GM12878 (cell line): ENCODE results near the gene PTPRQ. TPM values are rescaled to one million over a fixed set of nuclear protein-coding genes. Genes with fewer than 3 reads are reported as not detected.

Source experiments
- ATAC-seq: fragments of 200-7000 bp; cut with Tn5 transposase; 3 replicates; pipeline ENCODE4 v1.9.1; 2020; ENCODE audit warnings: mild to moderate bottlenecking, moderate library complexity
- BruUV-seq: library from RNA; stranded (reverse); fragments of 400-500 nt; replicated peaks from 2 replicates; lab custom pipeline; 2021; lab: Mats Ljungman, UMichigan
- CTCF ChIA-PET: fragments of 300-600 bp; sonication (Branson Sonifier 250); formaldehyde crosslinking; extraction: SDS; loops from one replicate; lab custom pipeline; 2021; ENCODE audit warnings: inconsistent platforms; lab: Yijun Ruan, JAX
- POLR2A ChIA-PET: fragments of 350-600 bp; formaldehyde crosslinking; extraction: SDS; loops from one replicate; lab custom pipeline; 2021; ENCODE audit warnings: inconsistent platforms; lab: Charles Lee
- RAD21 ChIA-PET: fragments of 300-600 bp; sonication (Branson Sonifier 250); formaldehyde crosslinking; loops from one replicate; lab custom pipeline; 2023; ENCODE audit warnings: antibody characterized with exemption; ENCODE audit not compliant: unreplicated experiment; lab: Charles Lee
- SMC1A ChIA-PET: fragments of 300-600 bp; sonication (Branson Sonifier 250); formaldehyde crosslinking; loops from one replicate; lab custom pipeline; 2023; ENCODE audit not compliant: unreplicated experiment, uncharacterized antibody; lab: Charles Lee
- DNase-seq: peaks from one replicate; pipeline ENCODE4 v3.0.0-alpha.2; 2011; ENCODE audit warnings: low read depth, low spot score
- FAIRE-seq: peaks from 3 replicates; lab custom pipeline; 2011; peaks lifted over from hg19 to GRCh38; lab: Jason Lieb, UNC
- H2AFZ ChIP-seq: 2 replicates; pipeline ENCODE4 v1.6.0; 2011; ENCODE audit warnings: low read depth, low read length, control low read depth; ENCODE audit not compliant: control insufficient read depth
- H3K27ac ChIP-seq: 2 replicates; pipeline ENCODE4 v1.5.1; 2011; ENCODE audit warnings: control low read depth; ENCODE audit not compliant: control insufficient read depth, insufficient read depth
- H3K27me3 ChIP-seq, 2 experiments: replicated peaks in 1 of 2; 2 replicates each; pipeline versions ENCODE4 v1.6.0 to v1.6.1; 2011; ENCODE audit warnings: low read length in 1 of 2; ENCODE audit not compliant: control insufficient read depth in 2 of 2, insufficient read depth in 2 of 2
- H3K36me3 ChIP-seq, 2 experiments: 2 replicates each; pipeline ENCODE4 v1.5.1; 2011; ENCODE audit warnings: low read length in 1 of 2; ENCODE audit not compliant: control insufficient read depth in 2 of 2, insufficient read depth in 2 of 2
- H3K4me1 ChIP-seq: 2 replicates; pipeline ENCODE4 v1.6.1; 2011; ENCODE audit warnings: mild to moderate bottlenecking, low read length, moderate library complexity, mixed read lengths; ENCODE audit not compliant: control insufficient read depth, insufficient read depth
- H3K4me2 ChIP-seq: 2 replicates; pipeline ENCODE4 v1.6.0; 2011; ENCODE audit warnings: control low read depth; ENCODE audit not compliant: control insufficient read depth, insufficient read depth
- H3K4me3 ChIP-seq: fragments of 200-600 bp; sonication (generic); 2 replicates; pipeline ENCODE4 v1.5.1; 2016
- H3K79me2 ChIP-seq: 2 replicates; pipeline ENCODE4 v1.6.0; 2011; ENCODE audit warnings: low read length; ENCODE audit not compliant: control insufficient read depth, insufficient read depth
- H3K9ac ChIP-seq: 2 replicates; pipeline ENCODE4 v1.8.0; 2011; ENCODE audit warnings: low read length, control low read depth, mixed read lengths; ENCODE audit not compliant: control insufficient read depth, insufficient read depth
- H3K9me3 ChIP-seq: replicated peaks from 3 replicates; pipeline ENCODE4 v1.5.1; 2011; ENCODE audit warnings: mild to moderate bottlenecking, low read length; ENCODE audit not compliant: control insufficient read depth, insufficient read depth
- H4K20me1 ChIP-seq: 2 replicates; pipeline ENCODE4 v1.6.0; 2011; ENCODE audit not compliant: control insufficient read depth, insufficient read depth
- ATF7 ChIP-seq: fragments of 450-650 bp; IDR thresholded peaks from 2 replicates; pipeline ENCODE4 v1.6.1; 2016; ENCODE audit warnings: low read depth, mild to moderate bottlenecking
- BCL11A ChIP-seq: IDR thresholded peaks from 2 replicates; pipeline ENCODE4 v1.6.1; 2011; ENCODE audit warnings: low read depth, low read length
- CHD4 ChIP-seq: fragments of 200-600 bp; sonication (generic); IDR thresholded peaks from 2 replicates; pipeline ENCODE4 v1.6.1; 2016; ENCODE audit warnings: mild to moderate bottlenecking
- CREB1 ChIP-seq: IDR thresholded peaks from 2 replicates; pipeline ENCODE4 v1.6.1; 2012; ENCODE audit warnings: low read depth, mild to moderate bottlenecking, inconsistent platforms
- KLF5 ChIP-seq: fragments of 450-650 bp; IDR thresholded peaks from 2 replicates; pipeline ENCODE4 v1.6.1; 2014; ENCODE audit warnings: mild to moderate bottlenecking; ENCODE audit not compliant: partially characterized antibody
- PAX8 ChIP-seq: fragments of 450-650 bp; IDR thresholded peaks from 2 replicates; pipeline ENCODE4 v1.6.1; 2017; ENCODE audit warnings: mild to moderate bottlenecking, moderate library complexity
- STAT1 ChIP-seq: fragments of 450-650 bp; conservative IDR thresholded peaks from 2 replicates; pipeline ENCODE4 v1.6.1; 2014; ENCODE audit warnings: antibody characterized with exemption, mild to moderate bottlenecking
- STAT3 ChIP-seq: IDR thresholded peaks from 2 replicates; pipeline ENCODE4 v1.6.1; 2011; ENCODE audit warnings: low read depth, low read length, improper control_type of control experiment
- SUZ12 ChIP-seq: fragments of 200-600 bp; sonication (generic); IDR thresholded peaks from one replicate; pipeline ENCODE4 v1.6.1; 2018; ENCODE audit warnings: antibody characterized with exemption, mild to moderate bottlenecking; ENCODE audit not compliant: unreplicated experiment
- ZNF217 ChIP-seq: fragments of 450-650 bp; IDR thresholded peaks from 2 replicates; pipeline ENCODE4 v1.6.1; 2017; ENCODE audit warnings: antibody characterized with exemption, mild to moderate bottlenecking
- in situ Hi-C: fragments of 300-500 bp; cut with MboI; formaldehyde crosslinking; loops from 9 replicates; pipeline ENCODE4 v1.14.3; 2018; ENCODE audit warnings: mixed read lengths
- intact Hi-C: fragments of 100-400 bp; cut with micrococcal nuclease; formaldehyde crosslinking; loops from one replicate; pipeline ENCODE4 v1.14.2; 2022; ENCODE audit not compliant: unreplicated experiment
- polyA plus RNA-seq, 11 experiments: library from polyadenylated mRNA; depleted of rRNA in 4 of 11; unstranded in 6 of 11; stranded (reverse) in 5 of 11; fragments of >200 nt; fragmentation: Nextera tagmentation in 4 of 11; fragmentation: Illumina TruSeq in 1 of 11; extraction: Ambion mirVana in 4 of 11; extraction: Trizol in 1 of 11; gene quantifications; 1 replicate in 1 of 11; 2 replicates in 10 of 11; pipeline versions ENCODE4 v1.2.1 to v1.2.3, GENCODE V29; 2011 to 2016; ENCODE audit warnings: inconsistent platforms in 2 of 11, missing spikeins in 2 of 11, low read depth in 1 of 11
- total RNA-seq, 4 experiments: library from RNA; depleted of rRNA in 3 of 4; stranded (reverse); fragments of >200 nt in 3 of 4; fragmentation: Illumina TruSeq in 1 of 4; extraction: Trizol in 1 of 4; gene quantifications; 2 replicates each; pipeline versions ENCODE4 v1.2.1 to v1.2.3, GENCODE V29; 2013 to 2021
- TF ChIP-seq, protein P1 (sequence below): IDR thresholded peaks from 2 replicates; pipeline ENCODE4 v1.6.1; 2012; ENCODE audit warnings: improper control_type of control experiment, low read depth, low read length; ENCODE audit not compliant: insufficient replicate concordance
- TF ChIP-seq, protein P2 (sequence below): fragments of 450-650 bp; IDR thresholded peaks from 2 replicates; pipeline ENCODE4 v1.6.1; 2017; ENCODE audit warnings: mild to moderate bottlenecking, low read depth, inconsistent platforms; ENCODE audit not compliant: poor library complexity, severe bottlenecking
- TF ChIP-seq, protein P3 (sequence below): fragments of 450-650 bp; formaldehyde crosslinking; IDR thresholded peaks from 2 replicates; pipeline ENCODE4 v1.4.0; 2020; ENCODE audit warnings: mild to moderate bottlenecking, moderate library complexity

The PTPRQ gene
- total and polyA plus RNA-seq, 10 of the 15 experiments (the other 5 are each of a cell fraction or from before 2014, with no cell fraction given): 0.01 TPM; not detected in 9

DNA sequence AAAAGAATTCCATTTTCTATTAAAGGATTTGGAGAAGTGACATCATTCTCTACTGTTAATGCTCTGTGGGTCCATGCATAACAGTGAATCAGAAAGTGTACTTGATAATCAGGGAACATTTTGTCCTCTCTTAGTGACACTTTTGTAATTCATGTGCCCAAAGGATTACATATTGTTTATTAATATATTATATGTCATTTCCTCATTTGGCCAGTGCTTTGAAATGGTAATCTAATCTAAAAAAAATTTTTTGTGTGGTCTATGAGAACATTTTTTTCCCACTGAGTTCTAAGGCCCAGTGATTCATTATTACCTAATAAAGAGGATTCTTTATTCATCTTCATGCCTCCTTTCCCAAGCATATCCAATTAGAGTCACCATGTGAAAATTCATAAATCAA lies 183.7 kb downstream of the PTPRQ start:
- Histone ChIP-seq H3K36me3 (no peaks in the 10 kb centered on the region), H3K27me3 (no peaks in the 10 kb centered on the region), H3K9ac (no peak overlapping the region), H3K4me3 (no peak overlapping the region), H4K20me1 (no peaks in the 10 kb centered on the region), H3K9me3 (no peaks in the 10 kb centered on the region), H3K4me1 (no peaks in the 10 kb centered on the region), H3K4me2 (no peak overlapping the region), H3K79me2 (no peaks in the 10 kb centered on the region), H2AFZ (no peak overlapping the region), H3K27ac (no peak overlapping the region)
- CTCF ChIA-PET: no interaction called here
- DNase-seq (no peak), ATAC-seq (no peak), FAIRE-seq (no peak)
- BruUV-seq: no TSS peak
- SMC1A ChIA-PET: no interaction called here
- in situ Hi-C loops (no loop called here), intact Hi-C loops (no loop called here)
- POLR2A ChIA-PET: no interaction called here
- RAD21 ChIA-PET: no interaction called here
- TF ChIP-seq, protein P1, sequence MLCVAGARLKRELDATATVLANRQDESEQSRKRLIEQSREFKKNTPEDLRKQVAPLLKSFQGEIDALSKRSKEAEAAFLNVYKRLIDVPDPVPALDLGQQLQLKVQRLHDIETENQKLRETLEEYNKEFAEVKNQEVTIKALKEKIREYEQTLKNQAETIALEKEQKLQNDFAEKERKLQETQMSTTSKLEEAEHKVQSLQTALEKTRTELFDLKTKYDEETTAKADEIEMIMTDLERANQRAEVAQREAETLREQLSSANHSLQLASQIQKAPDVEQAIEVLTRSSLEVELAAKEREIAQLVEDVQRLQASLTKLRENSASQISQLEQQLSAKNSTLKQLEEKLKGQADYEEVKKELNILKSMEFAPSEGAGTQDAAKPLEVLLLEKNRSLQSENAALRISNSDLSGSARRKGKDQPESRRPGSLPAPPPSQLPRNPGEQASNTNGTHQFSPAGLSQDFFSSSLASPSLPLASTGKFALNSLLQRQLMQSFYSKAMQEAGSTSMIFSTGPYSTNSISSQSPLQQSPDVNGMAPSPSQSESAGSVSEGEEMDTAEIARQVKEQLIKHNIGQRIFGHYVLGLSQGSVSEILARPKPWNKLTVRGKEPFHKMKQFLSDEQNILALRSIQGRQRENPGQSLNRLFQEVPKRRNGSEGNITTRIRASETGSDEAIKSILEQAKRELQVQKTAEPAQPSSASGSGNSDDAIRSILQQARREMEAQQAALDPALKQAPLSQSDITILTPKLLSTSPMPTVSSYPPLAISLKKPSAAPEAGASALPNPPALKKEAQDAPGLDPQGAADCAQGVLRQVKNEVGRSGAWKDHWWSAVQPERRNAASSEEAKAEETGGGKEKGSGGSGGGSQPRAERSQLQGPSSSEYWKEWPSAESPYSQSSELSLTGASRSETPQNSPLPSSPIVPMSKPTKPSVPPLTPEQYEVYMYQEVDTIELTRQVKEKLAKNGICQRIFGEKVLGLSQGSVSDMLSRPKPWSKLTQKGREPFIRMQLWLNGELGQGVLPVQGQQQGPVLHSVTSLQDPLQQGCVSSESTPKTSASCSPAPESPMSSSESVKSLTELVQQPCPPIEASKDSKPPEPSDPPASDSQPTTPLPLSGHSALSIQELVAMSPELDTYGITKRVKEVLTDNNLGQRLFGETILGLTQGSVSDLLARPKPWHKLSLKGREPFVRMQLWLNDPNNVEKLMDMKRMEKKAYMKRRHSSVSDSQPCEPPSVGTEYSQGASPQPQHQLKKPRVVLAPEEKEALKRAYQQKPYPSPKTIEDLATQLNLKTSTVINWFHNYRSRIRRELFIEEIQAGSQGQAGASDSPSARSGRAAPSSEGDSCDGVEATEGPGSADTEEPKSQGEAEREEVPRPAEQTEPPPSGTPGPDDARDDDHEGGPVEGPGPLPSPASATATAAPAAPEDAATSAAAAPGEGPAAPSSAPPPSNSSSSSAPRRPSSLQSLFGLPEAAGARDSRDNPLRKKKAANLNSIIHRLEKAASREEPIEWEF: no peak
- TF ChIP-seq SUZ12 (no peak), PAX8 (no peak), STAT1 (no peak), BCL11A (no peak), STAT3 (no peak), ZNF217 (no peak), ATF7 (no peak), KLF5 (no peak), CHD4 (no peak), CREB1 (no peak)
- TF ChIP-seq, protein P2, sequence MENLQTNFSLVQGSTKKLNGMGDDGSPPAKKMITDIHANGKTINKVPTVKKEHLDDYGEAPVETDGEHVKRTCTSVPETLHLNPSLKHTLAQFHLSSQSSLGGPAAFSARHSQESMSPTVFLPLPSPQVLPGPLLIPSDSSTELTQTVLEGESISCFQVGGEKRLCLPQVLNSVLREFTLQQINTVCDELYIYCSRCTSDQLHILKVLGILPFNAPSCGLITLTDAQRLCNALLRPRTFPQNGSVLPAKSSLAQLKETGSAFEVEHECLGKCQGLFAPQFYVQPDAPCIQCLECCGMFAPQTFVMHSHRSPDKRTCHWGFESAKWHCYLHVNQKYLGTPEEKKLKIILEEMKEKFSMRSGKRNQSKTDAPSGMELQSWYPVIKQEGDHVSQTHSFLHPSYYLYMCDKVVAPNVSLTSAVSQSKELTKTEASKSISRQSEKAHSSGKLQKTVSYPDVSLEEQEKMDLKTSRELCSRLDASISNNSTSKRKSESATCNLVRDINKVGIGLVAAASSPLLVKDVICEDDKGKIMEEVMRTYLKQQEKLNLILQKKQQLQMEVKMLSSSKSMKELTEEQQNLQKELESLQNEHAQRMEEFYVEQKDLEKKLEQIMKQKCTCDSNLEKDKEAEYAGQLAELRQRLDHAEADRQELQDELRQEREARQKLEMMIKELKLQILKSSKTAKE: no peak
- TF ChIP-seq, protein P3, sequence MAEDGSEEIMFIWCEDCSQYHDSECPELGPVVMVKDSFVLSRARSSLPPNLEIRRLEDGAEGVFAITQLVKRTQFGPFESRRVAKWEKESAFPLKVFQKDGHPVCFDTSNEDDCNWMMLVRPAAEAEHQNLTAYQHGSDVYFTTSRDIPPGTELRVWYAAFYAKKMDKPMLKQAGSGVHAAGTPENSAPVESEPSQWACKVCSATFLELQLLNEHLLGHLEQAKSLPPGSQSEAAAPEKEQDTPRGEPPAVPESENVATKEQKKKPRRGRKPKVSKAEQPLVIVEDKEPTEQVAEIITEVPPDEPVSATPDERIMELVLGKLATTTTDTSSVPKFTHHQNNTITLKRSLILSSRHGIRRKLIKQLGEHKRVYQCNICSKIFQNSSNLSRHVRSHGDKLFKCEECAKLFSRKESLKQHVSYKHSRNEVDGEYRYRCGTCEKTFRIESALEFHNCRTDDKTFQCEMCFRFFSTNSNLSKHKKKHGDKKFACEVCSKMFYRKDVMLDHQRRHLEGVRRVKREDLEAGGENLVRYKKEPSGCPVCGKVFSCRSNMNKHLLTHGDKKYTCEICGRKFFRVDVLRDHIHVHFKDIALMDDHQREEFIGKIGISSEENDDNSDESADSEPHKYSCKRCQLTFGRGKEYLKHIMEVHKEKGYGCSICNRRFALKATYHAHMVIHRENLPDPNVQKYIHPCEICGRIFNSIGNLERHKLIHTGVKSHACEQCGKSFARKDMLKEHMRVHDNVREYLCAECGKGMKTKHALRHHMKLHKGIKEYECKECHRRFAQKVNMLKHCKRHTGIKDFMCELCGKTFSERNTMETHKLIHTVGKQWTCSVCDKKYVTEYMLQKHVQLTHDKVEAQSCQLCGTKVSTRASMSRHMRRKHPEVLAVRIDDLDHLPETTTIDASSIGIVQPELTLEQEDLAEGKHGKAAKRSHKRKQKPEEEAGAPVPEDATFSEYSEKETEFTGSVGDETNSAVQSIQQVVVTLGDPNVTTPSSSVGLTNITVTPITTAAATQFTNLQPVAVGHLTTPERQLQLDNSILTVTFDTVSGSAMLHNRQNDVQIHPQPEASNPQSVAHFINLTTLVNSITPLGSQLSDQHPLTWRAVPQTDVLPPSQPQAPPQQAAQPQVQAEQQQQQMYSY: no peak
